Lower leg skin (tissue), 3 donors: ENCODE measurements around the gene LMCD1.

Source experiments
- POLR2A ChIP-seq, 2 donors: fragments of 450-650 bp; IDR thresholded peaks; one replicate each; pipeline ENCODE4 v1.6.1; 2016 to 2017; ENCODE audit warnings: antibody characterized with exemption in 2 of 2, mild to moderate bottlenecking in 1 of 2, moderate library complexity in 1 of 2
- TF ChIP-seq, protein P1 (sequence below), 3 donors: fragments of 450-650 bp; IDR thresholded peaks; one replicate each; pipeline ENCODE4 v1.5.1; 2016; ENCODE audit warnings: antibody characterized with exemption in 3 of 3, mild to moderate bottlenecking in 3 of 3, moderate library complexity in 2 of 3

- TF ChIP-seq, protein P1, sequence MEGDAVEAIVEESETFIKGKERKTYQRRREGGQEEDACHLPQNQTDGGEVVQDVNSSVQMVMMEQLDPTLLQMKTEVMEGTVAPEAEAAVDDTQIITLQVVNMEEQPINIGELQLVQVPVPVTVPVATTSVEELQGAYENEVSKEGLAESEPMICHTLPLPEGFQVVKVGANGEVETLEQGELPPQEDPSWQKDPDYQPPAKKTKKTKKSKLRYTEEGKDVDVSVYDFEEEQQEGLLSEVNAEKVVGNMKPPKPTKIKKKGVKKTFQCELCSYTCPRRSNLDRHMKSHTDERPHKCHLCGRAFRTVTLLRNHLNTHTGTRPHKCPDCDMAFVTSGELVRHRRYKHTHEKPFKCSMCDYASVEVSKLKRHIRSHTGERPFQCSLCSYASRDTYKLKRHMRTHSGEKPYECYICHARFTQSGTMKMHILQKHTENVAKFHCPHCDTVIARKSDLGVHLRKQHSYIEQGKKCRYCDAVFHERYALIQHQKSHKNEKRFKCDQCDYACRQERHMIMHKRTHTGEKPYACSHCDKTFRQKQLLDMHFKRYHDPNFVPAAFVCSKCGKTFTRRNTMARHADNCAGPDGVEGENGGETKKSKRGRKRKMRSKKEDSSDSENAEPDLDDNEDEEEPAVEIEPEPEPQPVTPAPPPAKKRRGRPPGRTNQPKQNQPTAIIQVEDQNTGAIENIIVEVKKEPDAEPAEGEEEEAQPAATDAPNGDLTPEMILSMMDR (IDR thresholded peaks at IDR 0.05), result no peak
- TF ChIP-seq POLR2A (IDR thresholded peaks at IDR 0.05), result no peak
Observed at GRCh38 chr3:8529738-8530525, 28.3 kb downstream of the LMCD1 start.
